Activated T-cell treated with anti-CD3 and anti-CD28 coated beads, Interleukin-2, amount 50 U/mL, for 4 hours (primary cell): ENCODE results near the gene OR52B4. TPM values are rescaled to one million over a fixed set of nuclear protein-coding genes. Genes with fewer than 3 reads are reported as not detected.

ENCODE experiments used
- total RNA-seq, 3 donors: library from RNA; stranded (reverse); gene quantifications; one replicate each; pipeline ENCODE4 v1.2.1, GENCODE V29; 2021

OR52B4 gene
- total RNA-seq, 3 donors from 2014 or later = not detected

Other genes with a start within 250 kb of the OR52B4 start
- 10 to 100 TPM; 20.9 to 22.8 (median 22.3) TPM for gene TRIM21, start 25.3 kb upstream of the OR52B4 start, total RNA-seq
- not detected for gene OR52K2, start 80.9 kb upstream of the OR52B4 start, total RNA-seq
- gene OR52K1, start 114.3 kb upstream of the OR52B4 start, total RNA-seq = under 1 TPM in 1 of 3 donors, not detected in 2; 0.05 TPM
- not detected for gene OR52M1, start 176.8 kb upstream of the OR52B4 start, total RNA-seq
- gene OR52I2, start 213.4 kb upstream of the OR52B4 start, total RNA-seq = not detected
- not detected for gene OR52I1, start 225.7 kb upstream of the OR52B4 start, total RNA-seq
- gene TRIM68, start 239.8 kb upstream of the OR52B4 start, total RNA-seq = 1 to 10 TPM; 7.7 to 8.6 (median 8.1) TPM